HEK293 (cell line): ENCODE results near the gene HUNK.

Experiments used
- CTCF ChIA-PET: fragments of 350-600 bp; formaldehyde crosslinking; extraction: SDS; loops from one replicate; lab custom pipeline; 2021; ENCODE audit warnings: antibody characterized with exemption; lab: Yijun Ruan, JAX
- POLR2A ChIA-PET: fragments of 300-600 bp; formaldehyde crosslinking; extraction: SDS; loops from one replicate; lab custom pipeline; 2020; ENCODE audit warnings: antibody characterized with exemption, inconsistent platforms; lab: Yijun Ruan, JAX
- H3K27ac ChIP-seq: fragments of 200-500 bp; sonication (Bioruptor generic); 2 replicates; pipeline ENCODE4 v1.5.1; 2014; ENCODE audit warnings: low read depth, low read length, control low read depth, inconsistent platforms; ENCODE audit errors: extremely low read depth
- H3K36me3 ChIP-seq, 2 experiments: fragments of 200-500 bp in 1 of 2; sonication (Bioruptor generic) in 1 of 2; 1 replicate in 1 of 2; 2 replicates in 1 of 2; pipeline ENCODE4 v1.5.1; 2014 to 2017; ENCODE audit warnings: inconsistent platforms in 2 of 2, low read length in 2 of 2; ENCODE audit not compliant: control insufficient read depth in 2 of 2, insufficient read depth in 1 of 2
- H3K4me1 ChIP-seq: fragments of 200-500 bp; sonication (Bioruptor generic); 2 replicates; pipeline ENCODE4 v1.5.1; 2014; ENCODE audit warnings: mild to moderate bottlenecking, low read length, inconsistent platforms; ENCODE audit not compliant: control insufficient read depth, insufficient read depth
- H3K4me3 ChIP-seq: 2 replicates; pipeline ENCODE4 v1.5.1; 2011; ENCODE audit warnings: low read depth, mild to moderate bottlenecking, control low read depth, low read length, moderate library complexity
- H3K9me3 ChIP-seq: fragments of 200-500 bp; sonication (Bioruptor generic); 2 replicates; pipeline ENCODE4 v1.5.1; 2014; ENCODE audit warnings: low read depth, low read length, inconsistent platforms; ENCODE audit not compliant: control insufficient read depth, insufficient read depth
- FEZF1 ChIP-seq: fragments of 450-650 bp; formaldehyde crosslinking; IDR thresholded peaks from 2 replicates; pipeline ENCODE4 v1.5.1; 2016; ENCODE audit warnings: missing biosample characterization, missing genetic modification characterization
- IKZF3 ChIP-seq: fragments of 450-650 bp; IDR thresholded peaks from 2 replicates; pipeline ENCODE4 v1.5.0; 2018; ENCODE audit warnings: missing biosample characterization, mild to moderate bottlenecking, missing genetic modification characterization, moderate library complexity
- KLF7 ChIP-seq: fragments of 450-650 bp; formaldehyde crosslinking; IDR thresholded peaks from 2 replicates; pipeline ENCODE4 v1.5.1; 2016; ENCODE audit warnings: missing biosample characterization, missing genetic modification characterization, borderline replicate concordance
- PRDM1 ChIP-seq: fragments of 450-650 bp; formaldehyde crosslinking; IDR thresholded peaks from 2 replicates; pipeline ENCODE4; 2016; ENCODE audit warnings: missing biosample characterization, missing genetic modification characterization
- TRIM28 ChIP-seq: IDR thresholded peaks from 2 replicates; pipeline ENCODE4 v1.6.1; 2011; ENCODE audit warnings: low read length, control low read depth, borderline replicate concordance
- ZBTB1 ChIP-seq: fragments of 450-650 bp; formaldehyde crosslinking; IDR thresholded peaks from 2 replicates; pipeline ENCODE4 v1.5.1; 2016; ENCODE audit warnings: missing biosample characterization, missing genetic modification characterization
- ZBTB17 ChIP-seq: fragments of 450-650 bp; formaldehyde crosslinking; IDR thresholded peaks from 2 replicates; pipeline ENCODE4 v1.5.1; 2016; ENCODE audit warnings: missing biosample characterization, missing genetic modification characterization
- ZBTB8A ChIP-seq: fragments of 450-650 bp; formaldehyde crosslinking; IDR thresholded peaks from 2 replicates; pipeline ENCODE4 v1.5.1; 2016; ENCODE audit warnings: missing biosample characterization, missing genetic modification characterization
- ZEB2 ChIP-seq: fragments of 450-650 bp; formaldehyde crosslinking; IDR thresholded peaks from 2 replicates; pipeline ENCODE4 v1.5.1; 2016; ENCODE audit warnings: missing biosample characterization, missing genetic modification characterization
- ZFP37 ChIP-seq: fragments of 450-650 bp; formaldehyde crosslinking; IDR thresholded peaks from 2 replicates; pipeline ENCODE4 v1.5.1; 2016; ENCODE audit warnings: missing biosample characterization, missing genetic modification characterization
- ZFP69B ChIP-seq: fragments of 450-650 bp; formaldehyde crosslinking; IDR thresholded peaks from 2 replicates; pipeline ENCODE4 v1.5.1; 2016; ENCODE audit warnings: missing biosample characterization, missing genetic modification characterization
- ZNF24 ChIP-seq: fragments of 450-650 bp; formaldehyde crosslinking; IDR thresholded peaks from 2 replicates; pipeline ENCODE4 v1.5.1; 2016; ENCODE audit warnings: missing biosample characterization, missing genetic modification characterization
- ZNF341 ChIP-seq: fragments of 450-650 bp; formaldehyde crosslinking; IDR thresholded peaks from 2 replicates; pipeline ENCODE4; 2016; ENCODE audit warnings: low read depth, missing biosample characterization, missing genetic modification characterization
- ZNF433 ChIP-seq: fragments of 450-650 bp; formaldehyde crosslinking; IDR thresholded peaks from 2 replicates; pipeline ENCODE4 v1.5.1; 2016; ENCODE audit warnings: missing biosample characterization, missing genetic modification characterization, low read depth
- ZNF624 ChIP-seq: fragments of 450-650 bp; formaldehyde crosslinking; IDR thresholded peaks from 2 replicates; pipeline ENCODE4 v1.5.1; 2017; ENCODE audit warnings: missing biosample characterization, missing genetic modification characterization
- ZNF654 ChIP-seq: fragments of 450-650 bp; formaldehyde crosslinking; IDR thresholded peaks from 2 replicates; pipeline ENCODE4 v1.5.1; 2016; ENCODE audit warnings: low read depth, missing biosample characterization, missing genetic modification characterization
- ZNF660 ChIP-seq: fragments of 450-650 bp; IDR thresholded peaks from 2 replicates; pipeline ENCODE4 v1.5.1; 2018; ENCODE audit warnings: missing biosample characterization, mild to moderate bottlenecking, missing genetic modification characterization
- ZNF76 ChIP-seq: fragments of 450-650 bp; formaldehyde crosslinking; IDR thresholded peaks from 2 replicates; pipeline ENCODE4; 2016; ENCODE audit warnings: low read depth, missing biosample characterization, missing genetic modification characterization, borderline replicate concordance
- TF ChIP-seq, protein P1 (sequence below): fragments of 450-650 bp; formaldehyde crosslinking; IDR thresholded peaks from 2 replicates; pipeline ENCODE4 v1.5.1; 2016; ENCODE audit warnings: missing biosample characterization, missing genetic modification characterization
- TF ChIP-seq, protein P2 (sequence below): fragments of 450-650 bp; formaldehyde crosslinking; IDR thresholded peaks from 2 replicates; pipeline ENCODE4 v1.5.1; 2016; ENCODE audit warnings: missing biosample characterization, missing genetic modification characterization
- TF ChIP-seq, protein P3 (sequence below): fragments of 450-650 bp; formaldehyde crosslinking; IDR thresholded peaks from 2 replicates; pipeline ENCODE4 v1.5.1; 2016; ENCODE audit warnings: missing biosample characterization, missing genetic modification characterization

Gene HUNK

DNA sequence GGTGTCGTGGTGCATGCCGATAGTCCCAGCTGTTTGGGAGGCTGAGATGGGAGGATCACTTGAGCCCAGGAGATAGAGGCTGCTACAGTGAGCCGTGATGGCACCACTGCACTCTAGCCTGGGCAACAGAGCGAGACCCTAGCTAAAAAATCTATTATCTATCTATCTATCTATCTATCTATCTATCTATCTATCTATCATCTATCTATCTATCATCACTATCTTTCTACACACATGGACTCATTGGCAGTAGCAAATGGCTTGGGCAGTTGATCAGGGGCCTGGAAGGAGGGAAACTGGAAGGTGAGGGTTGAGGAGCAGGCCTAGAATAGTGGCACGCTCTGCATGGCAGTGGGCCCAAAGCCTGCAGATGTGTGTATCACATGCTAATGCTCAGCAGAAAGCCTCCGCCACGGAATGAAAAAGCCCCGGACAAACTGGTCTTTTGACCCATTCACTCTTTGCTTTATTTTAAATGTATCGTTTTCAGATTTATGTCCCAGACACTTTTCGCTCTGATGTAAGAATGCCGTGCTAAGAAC lies 7.3 kb upstream of the HUNK start:
- CTCF ChIA-PET: interaction anchor here (0.6 to 6.5 kb wide), 45 partner anchors 9 to 845 kb away, joined by 3 to 71 read pairs (median 4); no protein-coding TSS in a partner anchor
- Histone ChIP-seq H3K27ac (no peak overlapping the region), H3K36me3 (no peaks in the 10 kb centered on the region), H3K9me3 (no peaks in the 10 kb centered on the region), H3K4me3 (no peak overlapping the region), H3K4me1 (no peaks in the 10 kb centered on the region)
- TF ChIP-seq ZFP37 (tag by site-specific recombination) (no peak), ZBTB1 (no peak), ZEB2 (tag by site-specific recombination) (no peak)
- TF ChIP-seq, protein P1, sequence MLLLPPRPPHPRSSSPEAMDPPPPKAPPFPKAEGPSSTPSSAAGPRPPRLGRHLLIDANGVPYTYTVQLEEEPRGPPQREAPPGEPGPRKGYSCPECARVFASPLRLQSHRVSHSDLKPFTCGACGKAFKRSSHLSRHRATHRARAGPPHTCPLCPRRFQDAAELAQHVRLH (tag by site-specific recombination): no peak
- POLR2A ChIA-PET: no interaction called here

DNA sequence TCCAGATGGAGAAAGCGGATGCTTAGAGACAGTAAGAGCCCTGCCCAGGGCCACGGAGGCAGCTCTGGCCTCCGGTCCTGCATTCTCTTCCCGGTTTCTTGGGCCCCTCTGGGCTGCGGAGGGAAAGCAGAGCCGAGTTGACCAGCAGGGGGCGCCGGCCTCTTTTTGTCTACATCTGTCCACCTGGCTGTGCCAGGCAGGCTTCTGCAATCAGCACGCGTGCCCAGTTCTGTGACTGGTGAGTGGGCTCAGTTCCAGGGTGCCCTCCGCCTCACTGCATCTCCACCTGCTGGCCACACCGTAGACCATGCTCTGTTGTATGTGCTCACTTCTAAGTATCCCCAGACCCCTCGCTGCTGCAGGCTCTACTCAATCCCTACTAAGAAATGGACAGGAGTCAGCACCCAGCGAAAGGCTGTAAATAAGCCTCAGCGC lies 6.7 kb upstream of the HUNK start:
- no peaks in the 10 kb centered on the region for H3K4me1 ChIP-seq
- H3K36me3 ChIP-seq: no peaks in the 10 kb centered on the region
- no peaks in the 10 kb centered on the region for H3K9me3 ChIP-seq
- POLR2A ChIA-PET: no interaction called here
- CTCF ChIA-PET: interaction anchor here (0.6 to 6.5 kb wide), 51 partner anchors 9 to 844 kb away, joined by 3 to 71 read pairs (median 4); no protein-coding TSS in a partner anchor
- H3K4me3 ChIP-seq: no peak overlapping the region
- TF ChIP-seq ZNF660 (tag by site-specific recombination): peak; percentile 90
- TF ChIP-seq, protein P2, sequence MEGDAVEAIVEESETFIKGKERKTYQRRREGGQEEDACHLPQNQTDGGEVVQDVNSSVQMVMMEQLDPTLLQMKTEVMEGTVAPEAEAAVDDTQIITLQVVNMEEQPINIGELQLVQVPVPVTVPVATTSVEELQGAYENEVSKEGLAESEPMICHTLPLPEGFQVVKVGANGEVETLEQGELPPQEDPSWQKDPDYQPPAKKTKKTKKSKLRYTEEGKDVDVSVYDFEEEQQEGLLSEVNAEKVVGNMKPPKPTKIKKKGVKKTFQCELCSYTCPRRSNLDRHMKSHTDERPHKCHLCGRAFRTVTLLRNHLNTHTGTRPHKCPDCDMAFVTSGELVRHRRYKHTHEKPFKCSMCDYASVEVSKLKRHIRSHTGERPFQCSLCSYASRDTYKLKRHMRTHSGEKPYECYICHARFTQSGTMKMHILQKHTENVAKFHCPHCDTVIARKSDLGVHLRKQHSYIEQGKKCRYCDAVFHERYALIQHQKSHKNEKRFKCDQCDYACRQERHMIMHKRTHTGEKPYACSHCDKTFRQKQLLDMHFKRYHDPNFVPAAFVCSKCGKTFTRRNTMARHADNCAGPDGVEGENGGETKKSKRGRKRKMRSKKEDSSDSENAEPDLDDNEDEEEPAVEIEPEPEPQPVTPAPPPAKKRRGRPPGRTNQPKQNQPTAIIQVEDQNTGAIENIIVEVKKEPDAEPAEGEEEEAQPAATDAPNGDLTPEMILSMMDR (tag by site-specific recombination): peak; percentile 87
- no peak for TF ChIP-seq ZFP69B (tag by site-specific recombination)
- 0 out of 2 replicates have a peak, but pooled peaks have one; percentile 25 for TF ChIP-seq TRIM28
- TF ChIP-seq ZBTB17: peak; percentile 69
- TF ChIP-seq PRDM1: 0 out of 2 replicates have a peak, but pooled peaks have one; percentile 10
- no peak for TF ChIP-seq KLF7
- TF ChIP-seq ZNF654: peak; percentile 79
- peak; percentile 76 for TF ChIP-seq ZBTB8A (tag by site-specific recombination)
- TF ChIP-seq, protein P3, sequence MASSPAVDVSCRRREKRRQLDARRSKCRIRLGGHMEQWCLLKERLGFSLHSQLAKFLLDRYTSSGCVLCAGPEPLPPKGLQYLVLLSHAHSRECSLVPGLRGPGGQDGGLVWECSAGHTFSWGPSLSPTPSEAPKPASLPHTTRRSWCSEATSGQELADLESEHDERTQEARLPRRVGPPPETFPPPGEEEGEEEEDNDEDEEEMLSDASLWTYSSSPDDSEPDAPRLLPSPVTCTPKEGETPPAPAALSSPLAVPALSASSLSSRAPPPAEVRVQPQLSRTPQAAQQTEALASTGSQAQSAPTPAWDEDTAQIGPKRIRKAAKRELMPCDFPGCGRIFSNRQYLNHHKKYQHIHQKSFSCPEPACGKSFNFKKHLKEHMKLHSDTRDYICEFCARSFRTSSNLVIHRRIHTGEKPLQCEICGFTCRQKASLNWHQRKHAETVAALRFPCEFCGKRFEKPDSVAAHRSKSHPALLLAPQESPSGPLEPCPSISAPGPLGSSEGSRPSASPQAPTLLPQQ (tag by site-specific recombination): 0 out of 2 replicates have a peak, but pooled peaks have one; percentile 41
- TF ChIP-seq ZNF624 (tag by site-specific recombination): no peak
- no peak for TF ChIP-seq ZNF76 (tag by site-specific recombination)
- no peak for TF ChIP-seq ZNF24
- 0 out of 2 replicates have a peak, but pooled peaks have one; percentile 43 for TF ChIP-seq IKZF3 (tag by site-specific recombination)
- TF ChIP-seq ZNF341 (tag by site-specific recombination): peak; percentile 50; the same call in 1 of the 2 replicates
- no peak for TF ChIP-seq ZNF433
- no peak for TF ChIP-seq FEZF1 (tag by site-specific recombination)
- H3K27ac ChIP-seq: no peak overlapping the region
